IMR-90 (cell line): Measurements from ENCODE around the gene EXOC6. TPM values are rescaled to one million over a fixed set of nuclear protein-coding genes. Genes with fewer than 3 reads are reported as not detected.
A peak's percentile ranks its signal among the peaks of the same experiment; 100 is the strongest.

Experiments
- ATAC-seq: fragments of 200-7000 bp; cut with Tn5 transposase; 2 replicates; pipeline ENCODE4 v1.9.1; 2020; ENCODE audit warnings: low read depth, mild to moderate bottlenecking, moderate library complexity
- BruUV-seq: library from RNA; stranded (reverse); fragments of 400-500 nt; replicated peaks from 2 replicates; lab custom pipeline; 2021; lab: Mats Ljungman, UMichigan
- CTCF ChIA-PET: fragments of 300-600 bp; formaldehyde crosslinking; extraction: SDS; loops from one replicate; lab custom pipeline; 2021; ENCODE audit warnings: antibody characterized with exemption; lab: Yijun Ruan, JAX
- POLR2A ChIA-PET: fragments of 300-600 bp; sonication (Branson Sonifier 250); formaldehyde crosslinking; loops from one replicate; lab custom pipeline; 2022; ENCODE audit warnings: antibody characterized with exemption; ENCODE audit not compliant: unreplicated experiment; lab: Charles Lee
- DNase-seq: peaks from one replicate; pipeline ENCODE4 v3.0.0; 2013
- H2AFZ ChIP-seq: replicated peaks from 2 replicates; pipeline ENCODE3; 2013; ENCODE audit warnings: low read length, mild to moderate bottlenecking; ENCODE audit not compliant: poor library complexity
- H2AK5ac ChIP-seq: 2 replicates; pipeline ENCODE4 v1.6.1; 2013; ENCODE audit warnings: low read depth, low read length, inconsistent platforms
- H2AK9ac ChIP-seq: replicated peaks from 2 replicates; pipeline ENCODE3; 2013; ENCODE audit warnings: mild to moderate bottlenecking, low read depth, low read length, moderate library complexity; ENCODE audit not compliant: poor library complexity
- H2BK120ac ChIP-seq: 2 replicates; pipeline ENCODE4 v1.6.1; 2013; ENCODE audit warnings: low read depth, low read length, inconsistent platforms
- H2BK15ac ChIP-seq: 3 replicates; pipeline ENCODE4 v1.6.1; 2013; ENCODE audit warnings: low read depth, low read length, inconsistent platforms
- H2BK20ac ChIP-seq: 2 replicates; pipeline ENCODE4 v1.6.1; 2013; ENCODE audit warnings: low read depth, mild to moderate bottlenecking, inconsistent platforms, low read length, moderate library complexity
- H2BK5ac ChIP-seq: 2 replicates; pipeline ENCODE4 v1.6.1; 2013; ENCODE audit warnings: mild to moderate bottlenecking, low read depth, low read length, inconsistent platforms; ENCODE audit not compliant: poor library complexity, severe bottlenecking
- H3K14ac ChIP-seq: replicated peaks from 2 replicates; pipeline ENCODE4 v1.6.1; 2013; ENCODE audit warnings: low read depth, low read length, inconsistent platforms
- H3K18ac ChIP-seq: 2 replicates; pipeline ENCODE4 v1.6.1; 2013; ENCODE audit warnings: low read depth, low read length, control low read depth
- H3K23ac ChIP-seq: 2 replicates; pipeline ENCODE4 v1.6.1; 2013; ENCODE audit warnings: low read depth, low read length, inconsistent platforms
- H3K27ac ChIP-seq: 2 replicates; pipeline ENCODE4 v1.5.1; 2013; ENCODE audit warnings: mild to moderate bottlenecking, control low read depth, low read length; ENCODE audit not compliant: insufficient read depth
- H3K27me3 ChIP-seq: 2 replicates; pipeline ENCODE4 v1.6.1; 2013; ENCODE audit warnings: low read length; ENCODE audit not compliant: control insufficient read depth, insufficient read depth
- H3K36me3 ChIP-seq: 2 replicates; pipeline ENCODE4 v1.6.1; 2013; ENCODE audit warnings: low read length, mixed read lengths; ENCODE audit not compliant: control insufficient read depth, insufficient read depth
- H3K4ac ChIP-seq: 2 replicates; pipeline ENCODE4 v1.6.1; 2013; ENCODE audit warnings: low read depth, low read length, inconsistent platforms
- H3K4me1 ChIP-seq: 2 replicates; pipeline ENCODE4 v1.6.1; 2013; ENCODE audit warnings: low read length, mixed read lengths; ENCODE audit not compliant: control insufficient read depth, insufficient read depth
- H3K4me2 ChIP-seq: 2 replicates; pipeline ENCODE4 v1.6.1; 2013; ENCODE audit warnings: low read depth, mild to moderate bottlenecking, control low read depth, low read length, moderate library complexity
- H3K4me3 ChIP-seq: 2 replicates; pipeline ENCODE4 v1.5.1; 2013; ENCODE audit warnings: low read depth, mild to moderate bottlenecking, control low read depth, low read length, moderate library complexity; ENCODE audit not compliant: insufficient read depth
- H3K56ac ChIP-seq: 2 replicates; pipeline ENCODE4 v1.6.1; 2013; ENCODE audit warnings: low read length, inconsistent platforms; ENCODE audit not compliant: insufficient read depth; ENCODE audit errors: extremely low read depth
- H3K79me1 ChIP-seq, 2 experiments: 2 replicates each; pipeline ENCODE4 v1.6.1; 2013; ENCODE audit warnings: low read length in 2 of 2, inconsistent platforms in 1 of 2, low read depth in 1 of 2
- H3K9ac ChIP-seq: 2 replicates; pipeline ENCODE4 v1.6.1; 2013; ENCODE audit warnings: low read depth, low read length, control low read depth
- H3K9me1 ChIP-seq: 2 replicates; pipeline ENCODE4 v1.6.1; 2013; ENCODE audit warnings: low read length, inconsistent platforms; ENCODE audit not compliant: insufficient read depth
- H3K9me3 ChIP-seq: 2 replicates; pipeline ENCODE4 v1.6.1; 2013; ENCODE audit warnings: low read length; ENCODE audit not compliant: control insufficient read depth, insufficient read depth
- H4K20me1 ChIP-seq: 2 replicates; pipeline ENCODE4 v1.6.1; 2013; ENCODE audit warnings: low read length, inconsistent platforms; ENCODE audit not compliant: insufficient read depth
- H4K5ac ChIP-seq: 2 replicates; pipeline ENCODE4 v1.6.1; 2013; ENCODE audit warnings: mild to moderate bottlenecking, low read depth, low read length, control low read depth
- H4K8ac ChIP-seq, 2 experiments: 2 replicates each; pipeline ENCODE4 v1.6.1; 2013; ENCODE audit warnings: low read depth in 2 of 2, low read length in 2 of 2, control low read depth in 1 of 2, inconsistent platforms in 1 of 2
- H4K91ac ChIP-seq: 2 replicates; pipeline ENCODE4 v1.6.1; 2013; ENCODE audit warnings: low read depth, low read length, inconsistent platforms; ENCODE audit not compliant: insufficient read depth
- BHLHE40 ChIP-seq: fragments of 150-350 bp; IDR thresholded peaks from 2 replicates; pipeline ENCODE4 v1.6.1; 2016; ENCODE audit warnings: mild to moderate bottlenecking, low read depth, low read length
- CEBPB ChIP-seq: IDR thresholded peaks from 2 replicates; pipeline ENCODE4 v1.6.1; 2012; ENCODE audit warnings: low read depth, low read length, improper control_type of control experiment
- CHD1 ChIP-seq: IDR thresholded peaks from 2 replicates; pipeline ENCODE4 v1.6.1; 2012; ENCODE audit warnings: low read depth, low read length, improper control_type of control experiment
- CTCF ChIP-seq: conservative IDR thresholded peaks from 2 replicates; pipeline ENCODE4 v1.5.1; 2012; ENCODE audit warnings: mild to moderate bottlenecking, low read depth, low read length, improper control_type of control experiment
- ELK1 ChIP-seq: fragments of 150-350 bp; IDR thresholded peaks from 2 replicates; pipeline ENCODE4 v1.6.1; 2016; ENCODE audit warnings: low read depth, mild to moderate bottlenecking, low read length, moderate library complexity, borderline replicate concordance
- FOS ChIP-seq: fragments of 150-350 bp; IDR thresholded peaks from 2 replicates; pipeline ENCODE4 v1.6.1; 2016; ENCODE audit warnings: low read depth, low read length
- MAFK ChIP-seq: IDR thresholded peaks from 2 replicates; pipeline ENCODE4 v1.6.1; 2012; ENCODE audit warnings: low read depth, low read length, improper control_type of control experiment
- MAZ ChIP-seq: IDR thresholded peaks from 2 replicates; pipeline ENCODE4 v1.6.1; 2012; ENCODE audit warnings: low read depth, mild to moderate bottlenecking, low read length, improper control_type of control experiment, moderate library complexity, borderline replicate concordance
- MXI1 ChIP-seq: IDR thresholded peaks from 2 replicates; pipeline ENCODE4 v1.6.1; 2012; ENCODE audit warnings: low read depth, mild to moderate bottlenecking, low read length, moderate library complexity, borderline replicate concordance
- POLR2A ChIP-seq: IDR thresholded peaks from 2 replicates; pipeline ENCODE4 v1.6.1; 2012; ENCODE audit warnings: mild to moderate bottlenecking, low read depth, low read length
- RAD21 ChIP-seq: IDR thresholded peaks from 2 replicates; pipeline ENCODE4 v1.6.1; 2012; ENCODE audit warnings: low read length, improper control_type of control experiment
- RFX5 ChIP-seq: IDR thresholded peaks from 2 replicates; pipeline ENCODE4 v1.8.0; 2012; ENCODE audit warnings: low read depth, mild to moderate bottlenecking, low read length, moderate library complexity
- SMC3 ChIP-seq: fragments of 150-350 bp; IDR thresholded peaks from 2 replicates; pipeline ENCODE4 v1.6.1; 2016; ENCODE audit warnings: low read depth, mild to moderate bottlenecking, antibody characterized with exemption, low read length, moderate library complexity
- USF2 ChIP-seq: fragments of 150-350 bp; IDR thresholded peaks from 2 replicates; pipeline ENCODE4 v1.6.1; 2017; ENCODE audit warnings: mild to moderate bottlenecking, antibody characterized with exemption, low read length, low read depth
- WGBS, 2 experiments: methylation state at CpG; one replicate each; pipeline versions ENCODE4 v1.1.5 to v1.1.7; 2013; ENCODE audit warnings: missing lambda C conversion rate in 2 of 2; ENCODE audit not compliant: insufficient read length in 1 of 2; ENCODE audit errors: extremely low coverage in 2 of 2; 5-methylcytosine and 5-hydroxymethylcytosine counted together
- dilution Hi-C: fragments of 300-500 bp; cut with HindIII; formaldehyde crosslinking; loops from one replicate; pipeline ENCODE4 v1.14.3; 2018; ENCODE audit warnings: low sequenced_read_pairs; ENCODE audit not compliant: unreplicated experiment
- in situ Hi-C: fragments of 300-500 bp; cut with MboI; formaldehyde crosslinking; loops from 3 replicates; pipeline ENCODE4 v1.14.3; 2019; ENCODE audit warnings: low sequenced_read_pairs, inconsistent platforms, mixed read lengths
- intact Hi-C: fragments of 100-400 bp; cut with micrococcal nuclease; formaldehyde crosslinking; loops from 2 replicates; pipeline ENCODE4 v1.10.0; 2022
- polyA plus RNA-seq, 3 experiments: library from polyadenylated mRNA; depleted of rRNA; stranded (reverse); fragments of >200 nt; gene quantifications; 2 replicates each; pipeline ENCODE4 v1.2.3, GENCODE V29; 2012; ENCODE audit warnings: low replicate concordance in 1 of 3
- total RNA-seq: library from RNA; depleted of rRNA; stranded (reverse); fragments of >200 nt; gene quantifications from 2 replicates; pipeline ENCODE4 v1.2.3, GENCODE V29; 2012

EXOC6 gene
- total and polyA plus RNA-seq, 2 of the 4 experiments (the other 2 are of a cell fraction): 4.5 to 11.5 TPM

GRCh38 chr10:92850185-92850584 is 1.9 kb downstream of the EXOC6 start:
- no peak overlapping the region for H4K91ac ChIP-seq
- H3K27ac ChIP-seq: no peak overlapping the region
- no peak for TF ChIP-seq MAFK
- TF ChIP-seq RFX5: no peak
- TF ChIP-seq CTCF: no peak
- no peak for TF ChIP-seq SMC3
- no peak for TF ChIP-seq BHLHE40
- no peak for TF ChIP-seq USF2
- no peak for TF ChIP-seq CHD1
- TF ChIP-seq MAZ: no peak
- TF ChIP-seq RAD21: no peak
- no peak for TF ChIP-seq POLR2A
- peak; percentile 83 for TF ChIP-seq CEBPB
- no peak for TF ChIP-seq MXI1
- no peak for TF ChIP-seq ELK1
- peak; percentile 60; the same call in 1 of the 2 replicates for TF ChIP-seq FOS
- H4K8ac ChIP-seq: no peak overlapping the region
- no peaks in the 10 kb centered on the region for H3K27me3 ChIP-seq
- no peak overlapping the region for H3K4ac ChIP-seq
- peaks cover 2% of the 10 kb centered on the region; the same call in 1 of the 2 replicates for H3K4me1 ChIP-seq
- H3K9ac ChIP-seq: no peak overlapping the region
- no CpG with 5 or more reads among the region's 2 CpGs for WGBS, 2 experiments
- DNase-seq (peak; percentile 65), ATAC-seq (0 out of 2 replicates have a peak, but pooled peaks have one; percentile 21)
- no peak overlapping the region for H2BK120ac ChIP-seq
- H3K79me1 ChIP-seq: peaks cover 11 to 18% of the 10 kb centered on the region in 2 experiments; a peak in 3 of 4 replicates
- BruUV-seq: no TSS peak
- no peak overlapping the region for H3K56ac ChIP-seq
- ChIA-PET POLR2A (no interaction called here), CTCF (interaction anchor here (0.7 kb wide), 1 partner anchor 12 kb away, joined by 3 read pairs; no protein-coding TSS in a partner anchor)
- H3K14ac ChIP-seq: no peak overlapping the region
- no peak overlapping the region for H2BK5ac ChIP-seq
- in situ Hi-C loops: no loop called here
- no peak overlapping the region for H2AK9ac ChIP-seq
- H3K18ac ChIP-seq: no peak overlapping the region
- H2AFZ ChIP-seq: no peak overlapping the region
- H3K36me3 ChIP-seq: no peaks in the 10 kb centered on the region
- H3K9me1 ChIP-seq: peaks cover 2% of the 10 kb centered on the region; the same call in 1 of the 2 replicates
- no peak overlapping the region for H2AK5ac ChIP-seq
- intact Hi-C loops: loop anchor here (1.0 kb wide), 1 partner anchor 156 kb away; no protein-coding TSS in a partner anchor
- H2BK20ac ChIP-seq: no peak overlapping the region
- H3K9me3 ChIP-seq: no peaks in the 10 kb centered on the region; the same call in 1 of the 2 replicates
- no peak overlapping the region for H4K5ac ChIP-seq
- H3K23ac ChIP-seq: no peak overlapping the region
- H3K4me2 ChIP-seq: no peak overlapping the region
- H4K20me1 ChIP-seq: no peaks in the 10 kb centered on the region; the same call in 1 of the 2 replicates
- no peak overlapping the region for H3K4me3 ChIP-seq
- dilution Hi-C loops: no loop called here
- H2BK15ac ChIP-seq: no peak overlapping the region
